HepG2 (cell line): ENCODE measurements around the gene PIGZ. TPM values are rescaled to one million over a fixed set of nuclear protein-coding genes. Genes with fewer than 3 reads are reported as not detected.

Source experiments
- ATAC-seq: fragments of 200-7000 bp; cut with Tn5 transposase; 3 replicates; pipeline ENCODE4 v1.9.1; 2020; ENCODE audit warnings: mild to moderate bottlenecking, moderate library complexity
- BruUV-seq: library from RNA; stranded (reverse); fragments of 400-500 nt; replicated peaks from 2 replicates; lab custom pipeline; 2021; lab: Mats Ljungman, UMichigan
- CTCF ChIA-PET: fragments of 300-600 bp; formaldehyde crosslinking; extraction: SDS; loops from one replicate; lab custom pipeline; 2021; ENCODE audit warnings: low total read pairs, inconsistent platforms, low intra/inter-chr PET ratio; lab: Yijun Ruan, JAX
- POLR2A ChIA-PET: fragments of 350-600 bp; sonication (Branson Sonifier 250); formaldehyde crosslinking; loops from one replicate; lab custom pipeline; 2020; ENCODE audit warnings: antibody characterized with exemption, inconsistent platforms; lab: Yijun Ruan, JAX
- DNase-seq: peaks from one replicate; pipeline ENCODE4 v3.0.0-alpha.2; 2015; ENCODE audit warnings: low spot score
- FAIRE-seq: peaks from 3 replicates; lab custom pipeline; 2011; peaks lifted over from hg19 to GRCh38; lab: Jason Lieb, UNC
- H2AFZ ChIP-seq: one replicate; pipeline ENCODE4 v1.6.1; 2011; ENCODE audit warnings: low read length, inconsistent platforms
- H3K27ac ChIP-seq: fragments of 300-600 bp; 3 replicates; pipeline ENCODE4 v1.8.0; 2011; ENCODE audit warnings: mixed run types, mild to moderate bottlenecking, mixed read lengths, low read length, inconsistent platforms; ENCODE audit not compliant: insufficient read depth; ENCODE audit errors: extremely low read length
- H3K27me3 ChIP-seq, 2 experiments: fragments of 200-600 bp in 1 of 2; 2 replicates in 1 of 2; 3 replicates in 1 of 2; pipeline versions ENCODE4 v1.6.0 to v1.8.0; 2011; ENCODE audit warnings: low read length in 2 of 2, mild to moderate bottlenecking in 2 of 2, moderate library complexity in 2 of 2, inconsistent platforms in 1 of 2; ENCODE audit not compliant: insufficient read depth in 2 of 2, control insufficient read depth in 1 of 2
- H3K36me3 ChIP-seq, 2 experiments: fragments of 200-600 bp in 1 of 2; replicated peaks in 1 of 2; 2 replicates in 1 of 2; 3 replicates in 1 of 2; pipeline versions ENCODE4 v1.5.1 to v1.8.0; 2011; ENCODE audit warnings: low read length in 2 of 2, inconsistent platforms in 1 of 2; ENCODE audit not compliant: insufficient read depth in 2 of 2, control insufficient read depth in 1 of 2
- H3K4me1 ChIP-seq: 2 replicates; pipeline ENCODE4 v1.5.1; 2012; ENCODE audit warnings: low read length, inconsistent platforms; ENCODE audit not compliant: insufficient read depth
- H3K4me2 ChIP-seq: 2 replicates; pipeline ENCODE4 v1.6.0; 2011; ENCODE audit warnings: low read depth, low read length, inconsistent platforms
- H3K4me3 ChIP-seq, 3 experiments: fragments of 200-600 bp in 1 of 3; sonication (generic), shearing (Covaris generic) in 1 of 3; replicated peaks in 1 of 3; 2 replicates each; pipeline ENCODE4 v1.5.1; 2011 to 2016; ENCODE audit warnings: low read length in 3 of 3, inconsistent platforms in 2 of 3, low read depth in 2 of 3, mild to moderate bottlenecking in 2 of 3, control low read depth in 1 of 3, mixed read lengths in 1 of 3; ENCODE audit not compliant: insufficient read depth in 1 of 3
- H3K79me2 ChIP-seq: one replicate; pipeline ENCODE4 v1.6.1; 2011; ENCODE audit warnings: low read length, inconsistent platforms; ENCODE audit not compliant: insufficient read depth
- H3K9ac ChIP-seq: 2 replicates; pipeline ENCODE4 v1.6.0; 2011; ENCODE audit warnings: mild to moderate bottlenecking, low read depth, low read length, inconsistent platforms; ENCODE audit not compliant: insufficient read depth
- H3K9me3 ChIP-seq: 2 replicates; pipeline ENCODE4 v1.5.1; 2012; ENCODE audit warnings: mild to moderate bottlenecking, low read length
- H4K20me1 ChIP-seq: 2 replicates; pipeline ENCODE4 v1.6.0; 2011; ENCODE audit warnings: inconsistent platforms, mild to moderate bottlenecking, low read length, moderate library complexity; ENCODE audit not compliant: insufficient read depth
- ATRX ChIP-seq: sonication (generic); formaldehyde crosslinking; IDR thresholded peaks from 2 replicates; pipeline ENCODE4 v1.4.0; 2020; ENCODE audit warnings: missing genetic modification reagents, borderline replicate concordance
- KDM5B ChIP-seq: sonication (generic); formaldehyde crosslinking; IDR thresholded peaks from 2 replicates; pipeline ENCODE4 v1.4.0; 2020; ENCODE audit warnings: missing genetic modification reagents, mild to moderate bottlenecking, borderline replicate concordance
- MNT ChIP-seq: fragments of 450-650 bp; IDR thresholded peaks from 2 replicates; pipeline ENCODE4 v1.6.1; 2016
- PCBP2 ChIP-seq: fragments of 200-400 bp; formaldehyde crosslinking; optimal IDR thresholded peaks from 2 replicates; pipeline ENCODE3; 2018; ENCODE audit warnings: low read length, low read depth; ENCODE audit not compliant: poor library complexity, severe bottlenecking
- POLR2AphosphoS5 ChIP-seq: IDR thresholded peaks from 2 replicates; pipeline ENCODE4 v1.6.1; 2012; ENCODE audit warnings: low read depth, low read length
- TRIM24 ChIP-seq: sonication (generic); formaldehyde crosslinking; IDR thresholded peaks from 2 replicates; pipeline ENCODE4 v1.8.0; 2022; ENCODE audit warnings: mild to moderate bottlenecking, missing genetic modification reagents
- ZFP62 ChIP-seq: sonication (generic); formaldehyde crosslinking; IDR thresholded peaks from 2 replicates; pipeline ENCODE4 v1.4.0; 2020; ENCODE audit warnings: missing genetic modification reagents
- ZNF121 ChIP-seq: sonication (generic); formaldehyde crosslinking; IDR thresholded peaks from 2 replicates; pipeline ENCODE4 v1.5.0; 2020; ENCODE audit warnings: mild to moderate bottlenecking, missing genetic modification reagents
- ZNF235 ChIP-seq: sonication (generic); formaldehyde crosslinking; IDR thresholded peaks from 2 replicates; pipeline ENCODE4 v1.8.1; 2023; ENCODE audit warnings: mild to moderate bottlenecking, missing genetic modification reagents, borderline replicate concordance
- ZNF329 ChIP-seq: sonication (generic); formaldehyde crosslinking; IDR thresholded peaks from 2 replicates; pipeline ENCODE4 v1.9.0; 2021; ENCODE audit warnings: low read depth, mild to moderate bottlenecking, missing genetic modification reagents
- ZNF687 ChIP-seq: sonication (generic); formaldehyde crosslinking; IDR thresholded peaks from 2 replicates; pipeline ENCODE4 v1.5.1; 2020; ENCODE audit warnings: mild to moderate bottlenecking, missing genetic modification reagents, moderate library complexity
- ZNF737 ChIP-seq: sonication (generic); formaldehyde crosslinking; IDR thresholded peaks from 2 replicates; pipeline ENCODE4 v1.5.0; 2020; ENCODE audit warnings: missing genetic modification reagents, mild to moderate bottlenecking, borderline replicate concordance
- ZSCAN29 ChIP-seq: sonication (generic); formaldehyde crosslinking; conservative IDR thresholded peaks from 2 replicates; pipeline ENCODE4 v1.4.0; 2020; ENCODE audit warnings: mild to moderate bottlenecking, missing genetic modification reagents
- WGBS: methylation state at CpG from one replicate; pipeline ENCODE4 v1.1.6; 2017; ENCODE audit warnings: low lambda C conversion rate; 5-methylcytosine and 5-hydroxymethylcytosine counted together
- in situ Hi-C: cut with HindIII; loops from 2 replicates; pipeline ENCODE4 v1.10.0; 2017; ENCODE audit warnings: low pct_unique_long_range_greater_than_20kb; ENCODE audit not compliant: extremely low pct_ligation_motif_present
- intact Hi-C: fragments of 100-400 bp; cut with micrococcal nuclease; formaldehyde crosslinking; loops from one replicate; pipeline ENCODE4 v1.10.0; 2022; ENCODE audit not compliant: unreplicated experiment
- polyA plus RNA-seq, 8 experiments: library from polyadenylated mRNA; depleted of rRNA in 3 of 8; stranded (reverse) in 7 of 8; unstranded in 1 of 8; fragments of >200 nt; fragmentation: Illumina TruSeq in 4 of 8; extraction: Trizol in 4 of 8; gene quantifications; 2 replicates each; pipeline versions ENCODE4 v1.2.1 to v1.2.3, GENCODE V29; 2011 to 2016; ENCODE audit warnings: low read depth in 4 of 8, missing spikeins in 1 of 8, mixed read lengths in 1 of 8; ENCODE audit not compliant: insufficient read depth in 1 of 8
- total RNA-seq, 5 experiments: library from RNA; depleted of rRNA; stranded (reverse); fragments of >200 nt; fragmentation: Illumina TruSeq; extraction: Trizol; gene quantifications; 2 replicates each; pipeline ENCODE4 v1.2.3, GENCODE V29; 2016; ENCODE audit warnings: low read depth in 1 of 5

The PIGZ gene
- total and polyA plus RNA-seq, 2 of the 13 experiments (the other 11 are each of a cell fraction or from before 2014, with no cell fraction given) = 4.7 to 60.5 TPM

- H3K27ac ChIP-seq = no peak overlapping the region
- H3K79me2 ChIP-seq = no peaks in the 10 kb centered on the region
- no peak for DNase-seq
- in situ Hi-C loops (loop anchor here (25.0 kb wide), 1 partner anchor 518 kb away; no protein-coding TSS in a partner anchor), intact Hi-C loops (no loop called here)
- no peak for TF ChIP-seq KDM5B
- TF ChIP-seq ZNF121 (CRISPR knock-in tag) = no peak
- no peak for TF ChIP-seq TRIM24 (CRISPR knock-in tag)
- TF ChIP-seq ZNF235 (CRISPR knock-in tag) = no peak
- TF ChIP-seq POLR2AphosphoS5 = no peak
- no peak for TF ChIP-seq ZSCAN29 (CRISPR knock-in tag)
- TF ChIP-seq ZNF737 (CRISPR knock-in tag) = no peak
- ChIA-PET CTCF (no interaction called here), POLR2A (no interaction called here)
- H3K4me3 ChIP-seq = no peak overlapping the region
- no peaks in the 10 kb centered on the region for H3K27me3 ChIP-seq
- no peaks in the 10 kb centered on the region for H3K9me3 ChIP-seq
- no peak for FAIRE-seq
- H3K9ac ChIP-seq = no peak overlapping the region
- ATAC-seq = no peak
- no peaks in the 10 kb centered on the region for H3K36me3 ChIP-seq
- WGBS = 67% methylated on average over 15 of the region's 16 CpGs
- H3K4me1 ChIP-seq = peaks cover 57% of the 10 kb centered on the region
- H2AFZ ChIP-seq = no peak overlapping the region
- no TSS peak for BruUV-seq
- H3K4me2 ChIP-seq = 0 out of 2 replicates have a peak overlapping the region, but pooled peaks have one; percentile 0
- no peaks in the 10 kb centered on the region for H4K20me1 ChIP-seq
These were observed 25.4 kb upstream of the PIGZ start for GRCh38 chr3:196994056-196994455.

GRCh38 chr3:196992461-196993065, 23.9 kb upstream of the PIGZ start:
- Histone ChIP-seq H3K27me3 (no peaks in the 10 kb centered on the region), H4K20me1 (no peaks in the 10 kb centered on the region), H3K79me2 (no peaks in the 10 kb centered on the region), H3K9ac (no peak overlapping the region), H3K36me3 (no peaks in the 10 kb centered on the region), H3K4me2 (no peak overlapping the region), H3K9me3 (no peaks in the 10 kb centered on the region), H2AFZ (no peak overlapping the region), H3K4me3 (no peak overlapping the region), H3K27ac (no peak overlapping the region), H3K4me1 (peaks cover 70% of the 10 kb centered on the region)
- intact Hi-C loops = no loop called here
- 91% methylated on average over 12 of the region's 17 CpGs for WGBS
- ChIA-PET CTCF (no interaction called here), POLR2A (no interaction called here)
- ATAC-seq (no peak), DNase-seq (no peak), FAIRE-seq (no peak)
- no TSS peak for BruUV-seq
- in situ Hi-C loops = loop anchor here (25.0 kb wide), 1 partner anchor 520 kb away; no protein-coding TSS in a partner anchor
- TF ChIP-seq ZNF329 (CRISPR knock-in tag) = no peak
- TF ChIP-seq MNT = no peak
- no peak for TF ChIP-seq ZFP62 (CRISPR knock-in tag)
- TF ChIP-seq ATRX (CRISPR knock-in tag) = no peak
- no peak for TF ChIP-seq ZNF687 (CRISPR knock-in tag)
- TF ChIP-seq PCBP2 = no peak
